Thoracic aorta (tissue), 2 donors: ENCODE measurements around the gene NSD1. TPM values are rescaled to one million over a fixed set of nuclear protein-coding genes. Genes with fewer than 3 reads are reported as not detected.
A peak's percentile ranks its signal among the peaks of the same experiment; 100 is the strongest.

Source experiments
- ATAC-seq: fragments of 150-250 bp; one replicate; pipeline ENCODE4 v1.8.0; 2017; ENCODE audit warnings: low read depth; ENCODE audit not compliant: insufficient number of reproducible peaks, low FRiP score
- DNase-seq: peaks from one replicate; pipeline ENCODE4 v3.0.0-alpha.2; 2020; ENCODE audit warnings: low spot score
- H3K27ac ChIP-seq, 2 donors: fragments of 200-600 bp; sonication (generic); 1 replicate in 1 of 2; 2 replicates in 1 of 2; pipeline ENCODE4 v1.5.1; 2016; ENCODE audit warnings: mild to moderate bottlenecking in 2 of 2, moderate library complexity in 2 of 2
- H3K27me3 ChIP-seq: fragments of 200-600 bp; sonication (generic); replicated peaks from 2 replicates; pipeline ENCODE4 v1.6.0; 2016; ENCODE audit warnings: mild to moderate bottlenecking; ENCODE audit not compliant: insufficient read depth
- H3K36me3 ChIP-seq: fragments of 200-600 bp; sonication (generic); one replicate; pipeline ENCODE4 v1.5.1; 2016
- H3K4me1 ChIP-seq, 2 donors: fragments of 200-600 bp; sonication (generic); 1 replicate in 1 of 2; 2 replicates in 1 of 2; pipeline versions ENCODE4 v1.5.1 to v1.6.0; 2016; ENCODE audit warnings: low read depth in 2 of 2, mild to moderate bottlenecking in 1 of 2; ENCODE audit not compliant: control insufficient read depth in 1 of 2
- H3K4me3 ChIP-seq: fragments of 200-600 bp; sonication (generic); 2 replicates; pipeline ENCODE4 v1.5.1; 2016; ENCODE audit warnings: mild to moderate bottlenecking
- H3K9me3 ChIP-seq: fragments of 200-600 bp; sonication (generic); 2 replicates; pipeline ENCODE4 v1.5.1; 2016
- total RNA-seq, 2 donors: library from RNA; depleted of rRNA; stranded (reverse); fragments of >200 nt; gene quantifications; one replicate each; pipeline versions ENCODE4 v1.1.0 to v1.2.3, GENCODE V29; 2016
- TF ChIP-seq, protein P1 (sequence below): fragments of 200-600 bp; sonication (generic); IDR thresholded peaks from one replicate; pipeline ENCODE4 v1.5.1; 2019; ENCODE audit warnings: antibody characterized with exemption

Gene NSD1
- total RNA-seq, 2 donors from 2014 or later = 26.1 to 70.5 TPM

- TF ChIP-seq, protein P1, sequence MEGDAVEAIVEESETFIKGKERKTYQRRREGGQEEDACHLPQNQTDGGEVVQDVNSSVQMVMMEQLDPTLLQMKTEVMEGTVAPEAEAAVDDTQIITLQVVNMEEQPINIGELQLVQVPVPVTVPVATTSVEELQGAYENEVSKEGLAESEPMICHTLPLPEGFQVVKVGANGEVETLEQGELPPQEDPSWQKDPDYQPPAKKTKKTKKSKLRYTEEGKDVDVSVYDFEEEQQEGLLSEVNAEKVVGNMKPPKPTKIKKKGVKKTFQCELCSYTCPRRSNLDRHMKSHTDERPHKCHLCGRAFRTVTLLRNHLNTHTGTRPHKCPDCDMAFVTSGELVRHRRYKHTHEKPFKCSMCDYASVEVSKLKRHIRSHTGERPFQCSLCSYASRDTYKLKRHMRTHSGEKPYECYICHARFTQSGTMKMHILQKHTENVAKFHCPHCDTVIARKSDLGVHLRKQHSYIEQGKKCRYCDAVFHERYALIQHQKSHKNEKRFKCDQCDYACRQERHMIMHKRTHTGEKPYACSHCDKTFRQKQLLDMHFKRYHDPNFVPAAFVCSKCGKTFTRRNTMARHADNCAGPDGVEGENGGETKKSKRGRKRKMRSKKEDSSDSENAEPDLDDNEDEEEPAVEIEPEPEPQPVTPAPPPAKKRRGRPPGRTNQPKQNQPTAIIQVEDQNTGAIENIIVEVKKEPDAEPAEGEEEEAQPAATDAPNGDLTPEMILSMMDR = no peak
- peaks cover 14% of the 10 kb centered on the region for H3K36me3 ChIP-seq
- H3K27me3 ChIP-seq = no peaks in the 10 kb centered on the region
- H3K27ac ChIP-seq = no peak overlapping the region
- H3K4me3 ChIP-seq = no peak overlapping the region
- DNase-seq (no peak), ATAC-seq (no peak)
- H3K9me3 ChIP-seq = no peaks in the 10 kb centered on the region
- H3K4me1 ChIP-seq = peaks cover 27 to 39% of the 10 kb centered on the region in 2 donors
These were observed 173.3 kb downstream of the NSD1 start for GRCh38 chr5:177306674-177307543.

GRCh38 chr5:177307544-177308363, 174.2 kb downstream of the NSD1 start:
- Histone ChIP-seq H3K4me3 (no peak overlapping the region), H3K4me1 (peaks cover 18 to 39% of the 10 kb centered on the region in 2 donors), H3K9me3 (no peaks in the 10 kb centered on the region), H3K36me3 (peaks cover 14% of the 10 kb centered on the region), H3K27ac (no peak overlapping the region), H3K27me3 (no peaks in the 10 kb centered on the region)
- ATAC-seq = no peak
- DNase-seq = no peak
- TF ChIP-seq, protein P1 = no peak

DNA sequence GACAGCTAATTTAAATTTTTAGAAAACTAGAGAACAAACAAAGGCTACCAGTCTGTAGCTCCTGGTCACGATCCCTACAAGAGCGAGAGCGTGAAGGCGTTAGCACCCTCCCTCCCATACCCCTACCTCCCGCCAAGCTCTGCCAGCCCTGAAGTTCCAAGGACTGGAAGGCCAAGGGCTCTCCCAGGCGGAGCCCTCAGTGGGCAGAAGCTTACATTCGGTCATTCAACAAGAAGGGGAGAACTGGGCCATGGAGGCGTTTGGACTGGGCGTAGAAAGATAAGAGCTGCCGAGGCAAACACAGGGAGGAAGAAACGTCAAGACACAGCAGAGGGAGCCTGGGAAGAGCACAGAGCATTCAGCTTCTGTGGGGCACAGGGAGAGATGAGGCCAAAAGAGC, 175.2 kb downstream of the NSD1 start:
- Histone ChIP-seq H3K27me3 (no peaks in the 10 kb centered on the region), H3K27ac (no peak overlapping the region), H3K4me1 (peaks cover 18 to 42% of the 10 kb centered on the region in 2 donors), H3K9me3 (no peaks in the 10 kb centered on the region), H3K36me3 (peaks cover 14% of the 10 kb centered on the region), H3K4me3 (no peak overlapping the region)
- no peak for DNase-seq
- no peak for ATAC-seq
- TF ChIP-seq, protein P1 = no peak

DNA sequence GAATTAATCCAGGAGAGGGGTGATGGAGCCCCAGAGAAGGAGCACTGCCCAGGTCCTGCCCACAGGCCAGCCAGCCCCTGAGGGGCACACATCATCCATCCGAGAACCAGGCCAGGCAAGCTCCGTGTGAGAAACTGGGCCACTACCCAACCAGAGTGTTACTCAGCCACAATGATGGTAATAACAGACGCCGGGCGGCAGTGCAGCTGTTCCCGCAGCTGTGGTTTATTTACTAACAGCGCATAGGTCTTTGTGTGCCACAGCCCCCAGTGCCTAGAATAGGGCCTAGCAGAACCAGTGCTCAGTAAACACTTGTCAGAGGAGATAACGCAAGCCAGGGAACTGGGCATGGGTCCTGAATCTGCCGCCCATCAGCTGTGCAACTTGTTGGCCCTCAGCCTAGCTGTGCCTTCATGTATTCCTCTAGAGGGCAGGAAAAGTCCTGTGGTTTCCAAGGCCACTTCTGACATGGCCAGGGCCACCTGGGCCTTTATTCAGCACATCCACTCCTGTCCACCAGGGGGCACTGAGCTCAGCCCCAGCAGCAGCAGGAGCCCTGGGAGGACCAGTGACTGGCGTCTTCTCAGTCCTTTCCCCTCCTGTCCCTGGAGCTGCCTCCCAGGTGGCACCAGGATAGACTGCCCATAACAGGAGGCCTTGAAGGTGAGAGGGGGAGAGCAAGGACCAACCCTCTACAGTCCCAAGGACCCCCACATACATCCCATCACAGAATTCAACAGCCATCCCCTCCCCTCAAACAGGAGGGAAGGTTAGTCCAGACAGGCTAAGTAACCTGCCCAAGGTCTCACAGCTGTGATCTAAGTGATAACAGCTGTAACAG, 176.0 kb downstream of the NSD1 start:
- H3K9me3 ChIP-seq = no peaks in the 10 kb centered on the region
- peaks cover 14 to 36% of the 10 kb centered on the region in 2 donors for H3K4me1 ChIP-seq
- H3K27ac ChIP-seq = no peak overlapping the region
- DNase-seq (no peak), ATAC-seq (no peak)
- H3K36me3 ChIP-seq = peaks cover 14% of the 10 kb centered on the region
- H3K4me3 ChIP-seq = no peak overlapping the region
- TF ChIP-seq, protein P1 = peak; percentile 77
- no peaks in the 10 kb centered on the region for H3K27me3 ChIP-seq
